ENCODE data around the gene BLOC1S5.

- TF ChIP-seq EZH2 (IDR thresholded peaks at IDR 0.05; ENCODE audit: insufficient read depth, poor library complexity, severe bottlenecking) (no peak), EZH2phosphoT487 (IDR thresholded peaks at IDR 0.05; ENCODE audit: insufficient read depth, low read depth) (no peak)
Observed at GRCh38 chr6:8069631-8070284, 5.6 kb upstream of the BLOC1S5 start.
